ENCODE measurements around the gene SVOP.

The SVOP gene

DNA sequence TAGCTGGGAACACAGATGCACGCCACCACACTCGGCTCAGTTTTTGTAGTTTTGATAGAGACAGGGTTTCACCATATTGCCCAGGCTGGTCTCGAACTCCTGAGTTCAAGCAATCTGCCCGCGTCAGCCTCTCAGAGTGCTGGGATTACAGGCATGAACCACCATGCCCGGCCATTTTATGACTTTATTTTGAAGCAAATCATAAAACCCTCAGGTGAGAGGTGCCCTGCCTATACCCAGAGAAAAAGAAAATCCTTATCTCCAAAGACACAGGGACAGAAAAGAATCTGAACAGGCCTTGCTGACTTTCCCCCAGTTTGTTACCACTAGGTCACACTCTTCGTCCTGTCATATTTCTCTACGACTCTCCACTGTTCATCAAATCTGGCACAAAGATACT, 92.2 kb downstream of the SVOP start:
- DNase-seq = no peak

DNA sequence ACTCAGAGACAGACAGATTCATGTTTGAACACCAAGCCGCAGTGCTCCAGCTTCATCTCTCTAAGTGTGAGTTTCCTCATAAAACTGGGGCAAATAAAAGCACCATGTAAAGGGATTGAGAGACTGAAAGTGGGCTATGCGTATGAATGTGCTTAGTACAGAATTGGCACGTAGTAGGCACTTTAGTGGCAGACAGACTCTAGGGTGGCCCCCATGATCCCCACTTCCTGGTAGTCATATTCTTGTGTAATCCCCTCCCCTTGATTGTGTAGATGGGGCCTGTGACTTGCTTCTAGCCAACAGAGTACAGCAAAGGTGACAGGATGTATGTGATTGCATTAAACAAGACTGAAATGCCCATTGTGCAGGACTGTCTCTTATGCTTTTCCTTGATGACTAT, 98.0 kb downstream of the SVOP start:
- no peak for DNase-seq

DNA sequence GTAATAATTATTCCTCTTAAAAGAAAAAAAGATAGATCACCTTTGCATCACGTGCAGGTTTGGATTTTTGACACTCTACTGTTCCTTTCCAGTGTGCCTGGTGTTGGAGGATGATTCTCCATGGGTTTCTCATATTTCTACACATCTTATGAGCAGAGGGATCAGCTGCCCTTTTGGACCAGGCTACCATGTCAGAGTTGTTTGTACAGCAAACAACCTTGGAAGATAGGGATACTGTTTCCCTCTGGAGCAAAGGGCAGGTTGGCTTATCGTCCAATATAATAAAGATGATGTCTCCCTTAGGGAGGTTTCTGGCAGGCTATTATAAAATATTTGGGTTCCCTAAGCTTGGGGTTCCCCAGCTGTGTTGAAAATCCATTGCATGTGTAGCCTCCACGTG, 98.9 kb downstream of the SVOP start:
- no peak for DNase-seq

DNA sequence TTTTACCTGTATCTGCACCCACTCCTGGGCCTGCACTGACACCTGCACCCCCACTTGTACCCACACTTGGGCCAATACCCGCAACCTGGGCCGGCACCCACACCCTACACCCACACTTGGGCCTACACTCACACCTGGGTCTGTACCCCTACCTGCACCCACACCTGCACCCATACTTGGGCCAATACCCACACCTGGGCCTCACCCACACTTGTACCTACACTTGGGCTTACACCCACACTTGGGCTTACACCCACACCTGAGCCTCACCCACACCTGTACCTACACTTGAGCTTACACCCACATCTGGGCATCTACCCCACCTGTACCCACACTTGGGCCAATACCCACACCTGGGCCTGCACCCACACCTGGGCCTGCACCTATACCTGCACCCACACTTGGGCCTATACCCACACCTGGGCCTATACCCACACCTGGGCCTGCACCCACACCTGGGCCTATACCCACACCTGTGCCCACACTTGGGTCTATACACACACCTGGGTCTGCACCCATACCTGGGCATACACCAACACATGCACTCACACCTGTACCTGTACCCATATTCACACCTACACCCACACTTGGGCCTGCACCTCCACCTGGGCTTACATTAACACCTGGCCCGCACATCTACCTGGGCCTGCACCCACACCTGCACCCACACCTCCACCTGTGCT, 101.8 kb downstream of the SVOP start:
- DNase-seq = no peak

DNA sequence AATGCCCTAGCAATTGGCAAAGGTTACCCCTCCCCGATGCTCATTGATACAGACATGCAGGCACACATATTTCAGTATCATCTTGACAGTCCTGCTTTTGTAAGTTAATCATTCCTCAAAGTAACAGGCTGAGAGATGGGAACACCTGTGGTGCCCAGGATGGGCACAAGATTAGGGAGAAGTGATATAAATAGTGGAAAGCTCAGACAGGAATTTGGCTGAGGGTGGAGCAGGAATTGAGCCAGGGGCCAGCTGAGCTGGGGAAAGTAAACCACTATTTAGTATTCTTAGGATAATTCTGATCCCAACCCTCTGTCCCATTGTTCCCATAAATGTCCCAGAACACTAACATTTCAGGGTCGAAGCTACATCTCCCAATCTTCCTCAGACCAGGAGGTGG, 102.7 kb downstream of the SVOP start:
- no peak for DNase-seq

DNA sequence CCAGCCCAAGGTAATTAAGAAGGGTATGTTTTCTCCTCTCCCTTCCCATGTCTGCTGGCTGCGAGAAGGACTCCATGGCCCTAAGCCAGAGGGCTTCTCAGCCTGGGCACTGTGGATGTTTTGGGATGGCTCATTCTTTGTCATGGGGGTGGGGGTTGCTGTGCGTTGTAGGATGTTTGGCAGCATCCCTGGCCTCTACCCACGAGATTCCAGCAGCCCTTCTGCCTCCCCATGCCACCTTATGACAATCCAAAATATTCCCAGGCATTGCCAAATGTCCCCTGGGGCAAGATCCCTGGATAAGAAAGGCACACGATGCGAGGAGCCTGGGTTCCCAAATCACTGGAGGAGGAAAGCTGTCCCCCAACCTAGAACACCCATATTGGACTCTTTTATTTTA, 104.5 kb downstream of the SVOP start:
- DNase-seq = no peak

DNA sequence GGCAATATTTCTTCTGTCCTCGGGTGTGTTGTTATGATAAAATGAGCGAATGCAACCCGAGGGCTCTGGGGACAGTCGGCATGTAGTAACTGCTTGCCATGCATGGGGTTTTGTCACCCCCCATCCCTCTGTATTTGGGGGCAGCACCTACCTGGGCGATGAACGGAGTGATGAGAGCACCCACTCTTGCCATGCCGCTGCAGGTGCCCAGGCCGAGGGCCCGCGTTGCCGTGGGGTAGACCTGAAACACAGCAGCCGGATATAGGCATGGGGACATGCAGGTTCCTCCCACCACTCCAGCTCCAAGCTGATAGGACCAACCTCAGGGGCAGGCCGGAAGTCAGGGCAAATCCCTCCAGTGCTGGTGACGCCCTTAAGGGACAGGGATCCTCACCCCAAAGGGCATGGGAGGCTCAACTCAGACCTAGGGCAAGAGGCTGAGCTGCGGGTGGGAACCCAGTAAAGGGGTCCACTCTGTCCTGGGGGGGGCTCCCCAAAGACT, 105.2 kb downstream of the SVOP start:
- DNase-seq = no peak

- peak; percentile 73 for DNase-seq
Measured at GRCh38 chr12:108914121-108914531, 106.7 kb downstream of the SVOP start.

DNA sequence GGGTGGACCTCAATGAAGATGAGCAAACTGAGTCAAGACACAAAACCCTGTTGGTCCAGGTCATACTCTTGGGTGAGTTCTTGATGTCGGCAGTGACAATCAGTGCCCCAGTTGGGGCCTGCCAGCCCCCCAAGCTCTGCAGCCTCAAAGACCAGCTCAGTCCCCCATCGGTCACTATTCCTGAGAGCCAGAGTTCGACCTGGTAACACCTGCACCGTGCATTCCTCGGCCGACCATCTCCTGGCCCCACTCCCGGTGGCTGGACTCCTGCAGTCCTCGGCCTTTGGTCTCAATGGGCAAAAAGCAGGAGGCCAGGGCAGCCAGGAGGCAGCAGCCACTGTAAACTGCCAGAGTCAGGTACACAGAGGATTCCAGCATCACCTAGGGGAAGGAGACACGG, 108.5 kb downstream of the SVOP start:
- no peak for DNase-seq

DNA sequence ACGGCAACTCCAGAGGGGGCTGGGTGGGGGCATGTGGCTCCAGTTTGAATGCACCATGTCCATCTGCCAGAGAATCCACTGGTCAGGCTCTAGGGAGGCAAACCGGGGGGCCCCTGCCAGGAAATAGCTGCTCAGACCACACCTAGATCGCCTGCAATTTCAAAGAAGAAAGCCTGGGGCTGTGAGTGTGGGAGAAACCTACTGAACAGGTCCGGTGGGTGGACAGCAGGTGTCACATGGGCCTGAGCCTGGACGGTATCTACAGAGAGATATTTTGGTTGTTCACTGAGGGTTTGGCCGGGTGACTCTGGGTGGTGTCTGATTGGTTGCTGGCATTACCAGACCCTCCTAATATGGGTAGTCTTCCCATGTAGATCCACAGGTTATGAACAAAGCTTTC, 109.0 kb downstream of the SVOP start:
- no peak for DNase-seq

GRCh38 chr12:108910336-108910735, 110.5 kb downstream of the SVOP start:
- DNase-seq = no peak

GRCh38 chr12:108907839-108908351, 113.0 kb downstream of the SVOP start:
- DNase-seq = peak; percentile 91

- no peak for DNase-seq
Measured at GRCh38 chr12:108906971-108907370, 113.9 kb downstream of the SVOP start.

- peak; percentile 88 for DNase-seq
Measured at GRCh38 chr12:108905725-108906124, 115.1 kb downstream of the SVOP start.

GRCh38 chr12:108899145-108899544, 121.7 kb downstream of the SVOP start:
- DNase-seq = no peak

GRCh38 chr12:108896817-108897216, 124.1 kb downstream of the SVOP start:
- no peak for DNase-seq

- DNase-seq = no peak
Measured at GRCh38 chr12:108896336-108896735, 124.5 kb downstream of the SVOP start.

DNA sequence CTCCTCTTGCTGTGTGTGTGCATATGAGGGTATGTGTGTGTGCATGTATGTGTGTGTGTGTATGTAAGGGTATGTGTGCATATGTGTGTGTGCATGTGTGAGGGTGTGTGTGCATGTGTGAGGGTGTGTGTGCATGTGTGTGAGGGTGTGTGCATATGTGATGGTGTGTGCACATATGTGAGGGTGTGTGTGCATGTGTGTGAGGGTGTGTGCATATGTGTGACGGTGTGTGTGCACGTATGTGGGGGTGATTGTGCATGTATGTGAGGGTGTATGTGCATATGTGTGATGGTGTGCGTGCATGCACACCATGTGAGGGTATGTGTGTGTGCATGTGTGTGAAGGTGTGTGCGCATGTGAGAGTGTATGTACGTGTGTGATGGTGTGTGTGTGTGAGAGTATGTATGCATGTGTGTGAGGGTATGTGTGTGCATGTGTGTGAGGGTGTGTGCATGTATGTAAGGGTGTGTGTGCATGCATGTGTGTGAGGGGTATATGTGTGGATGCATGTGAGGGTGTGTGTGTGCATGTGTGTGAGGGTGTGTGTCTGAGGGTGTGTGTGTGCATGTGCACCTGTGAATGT, 125.6 kb downstream of the SVOP start:
- no peak for DNase-seq

- DNase-seq = no peak
Measured at GRCh38 chr12:108890208-108890607, 130.7 kb downstream of the SVOP start.

DNA sequence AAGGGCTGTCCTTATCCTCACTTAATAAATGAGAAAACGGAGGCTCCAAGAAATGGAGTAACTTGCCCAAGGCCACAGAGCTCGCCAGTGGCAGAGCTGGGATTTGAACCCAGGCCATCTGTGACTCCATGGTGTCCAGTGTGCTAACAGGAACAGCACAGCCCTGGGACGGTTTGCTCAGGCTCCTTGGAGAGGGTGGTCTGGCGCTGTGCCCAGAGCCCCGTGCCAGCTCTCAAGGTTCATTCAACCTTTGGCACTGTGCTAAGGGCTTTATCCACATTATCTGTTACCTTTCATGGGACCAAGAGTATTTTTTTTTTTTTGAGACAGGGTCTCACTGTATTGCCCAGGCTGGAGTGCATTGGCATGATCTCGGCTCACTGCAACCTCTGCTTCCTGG, 132.8 kb downstream of the SVOP start:
- DNase-seq = no peak

GRCh38 chr12:108886873-108887629, 133.8 kb downstream of the SVOP start:
- DNase-seq = no peak

DNA sequence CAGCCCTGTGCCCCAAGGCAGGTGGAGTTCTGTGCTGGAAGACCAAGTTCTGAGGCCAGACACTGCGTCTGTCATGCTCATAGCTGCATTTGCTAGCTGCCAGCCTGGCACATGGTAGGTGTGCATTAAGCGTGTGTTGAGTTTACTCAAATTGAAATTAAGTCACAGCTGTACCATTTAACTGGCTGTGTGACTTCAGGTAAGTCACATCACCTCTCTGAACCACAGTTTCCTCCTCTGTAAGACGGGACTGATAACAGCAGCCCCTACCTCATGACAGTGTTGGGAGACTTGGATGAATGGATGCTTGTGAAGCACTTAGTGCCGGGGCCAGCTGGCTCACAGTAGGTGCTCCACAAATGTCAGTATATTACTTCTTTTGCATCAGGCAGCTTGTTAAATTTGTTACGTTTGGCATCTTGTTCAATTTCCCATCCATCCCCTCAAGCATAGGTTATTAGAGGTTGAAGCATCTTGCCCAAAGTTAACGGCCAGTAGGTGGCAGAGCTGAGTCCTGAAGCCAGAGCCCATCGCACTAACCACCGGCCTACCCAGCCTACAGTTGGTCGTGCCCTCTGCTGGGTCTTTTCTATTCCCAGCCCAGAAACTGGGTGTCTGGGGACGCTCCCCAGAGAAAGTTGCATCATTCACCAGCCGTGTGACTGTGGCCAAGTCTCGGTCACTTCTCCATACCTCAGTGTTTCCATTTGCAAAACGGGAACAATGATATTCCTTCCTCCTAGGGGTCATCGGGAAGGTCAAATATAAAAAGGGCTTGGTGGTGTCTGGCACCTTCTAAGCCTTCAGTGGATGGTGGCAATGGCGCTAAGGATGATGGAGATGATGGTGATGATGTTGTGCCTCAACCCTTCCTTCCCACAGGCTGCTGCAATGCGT, 136.5 kb downstream of the SVOP start:
- DNase-seq = peak; percentile 72

GRCh38 chr12:108881953-108882352, 138.9 kb downstream of the SVOP start:
- no peak for DNase-seq

Measured in MV-4-11 (cell line).